GM12891 (cell line): ENCODE data around the gene CENPT.

Experiments used
- PAX5 ChIP-seq: IDR thresholded peaks from 2 replicates; pipeline ENCODE4 v1.6.1; 2011; ENCODE audit warnings: low read length, moderate library complexity, mild to moderate bottlenecking; ENCODE audit not compliant: insufficient read depth, severe bottlenecking
- POLR2A ChIP-seq: IDR thresholded peaks from 2 replicates; pipeline ENCODE4 v1.6.1; 2011; ENCODE audit warnings: low read depth, low read length, control low read depth
- POLR2AphosphoS5 ChIP-seq: IDR thresholded peaks from 2 replicates; pipeline ENCODE4 v1.6.1; 2011; ENCODE audit warnings: low read depth, low read length, control low read depth
- POU2F2 ChIP-seq: IDR thresholded peaks from 2 replicates; pipeline ENCODE4 v1.6.1; 2011; ENCODE audit warnings: low read depth, mild to moderate bottlenecking, control low read depth, low read length, moderate library complexity
- SPI1 ChIP-seq: IDR thresholded peaks from 2 replicates; pipeline ENCODE4 v1.6.1; 2011; ENCODE audit warnings: low read depth, low read length, control low read depth
- TAF1 ChIP-seq: IDR thresholded peaks from 2 replicates; pipeline ENCODE4 v1.6.1; 2011; ENCODE audit warnings: low read depth, low read length, control low read depth

GRCh38 chr16:67862623-67863583 is 15.4 kb upstream of the CENPT start:
- TF ChIP-seq TAF1 (no peak), POU2F2 (no peak), POLR2AphosphoS5 (no peak), POLR2A (no peak), PAX5 (no peak), SPI1 (no peak)
